ENCODE results near the gene CPNE8.

DNA sequence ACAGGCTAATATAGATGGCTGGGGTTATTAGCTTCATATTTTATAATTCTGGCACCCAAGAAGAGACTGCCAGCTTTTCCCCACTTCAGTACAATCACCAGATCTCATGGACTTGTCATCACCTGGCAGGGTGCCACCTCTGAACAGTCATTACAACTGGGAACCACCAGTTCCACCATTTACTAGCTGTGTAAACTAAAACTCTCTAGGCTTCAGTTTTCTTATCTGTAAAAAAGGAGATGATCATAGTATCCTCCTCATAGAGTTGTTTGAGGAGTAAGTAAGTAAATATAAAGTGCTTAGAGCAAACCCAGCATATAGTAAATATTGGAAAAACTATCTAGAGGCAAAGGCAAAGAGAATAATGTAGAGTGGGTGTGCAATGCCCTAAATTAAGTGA, 19.3 kb downstream of the CPNE8 start:
- TF ChIP-seq POLR2A (IDR thresholded peaks at IDR 0.05): no peak
- TF ChIP-seq, protein P1, sequence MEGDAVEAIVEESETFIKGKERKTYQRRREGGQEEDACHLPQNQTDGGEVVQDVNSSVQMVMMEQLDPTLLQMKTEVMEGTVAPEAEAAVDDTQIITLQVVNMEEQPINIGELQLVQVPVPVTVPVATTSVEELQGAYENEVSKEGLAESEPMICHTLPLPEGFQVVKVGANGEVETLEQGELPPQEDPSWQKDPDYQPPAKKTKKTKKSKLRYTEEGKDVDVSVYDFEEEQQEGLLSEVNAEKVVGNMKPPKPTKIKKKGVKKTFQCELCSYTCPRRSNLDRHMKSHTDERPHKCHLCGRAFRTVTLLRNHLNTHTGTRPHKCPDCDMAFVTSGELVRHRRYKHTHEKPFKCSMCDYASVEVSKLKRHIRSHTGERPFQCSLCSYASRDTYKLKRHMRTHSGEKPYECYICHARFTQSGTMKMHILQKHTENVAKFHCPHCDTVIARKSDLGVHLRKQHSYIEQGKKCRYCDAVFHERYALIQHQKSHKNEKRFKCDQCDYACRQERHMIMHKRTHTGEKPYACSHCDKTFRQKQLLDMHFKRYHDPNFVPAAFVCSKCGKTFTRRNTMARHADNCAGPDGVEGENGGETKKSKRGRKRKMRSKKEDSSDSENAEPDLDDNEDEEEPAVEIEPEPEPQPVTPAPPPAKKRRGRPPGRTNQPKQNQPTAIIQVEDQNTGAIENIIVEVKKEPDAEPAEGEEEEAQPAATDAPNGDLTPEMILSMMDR (IDR thresholded peaks at IDR 0.05): no peak
- no peak for TF ChIP-seq POLR2AphosphoS5 (IDR thresholded peaks at IDR 0.05)
- no peak for TF ChIP-seq EP300 (IDR thresholded peaks at IDR 0.05)

All from sigmoid colon (tissue), 4 donors.